Neutrophil (primary cell): Measurements from ENCODE around the gene GPC5.

ENCODE experiments used
- H3K27ac ChIP-seq: fragments of 200-600 bp; sonication (generic); 2 replicates; pipeline ENCODE4 v1.5.1; 2016; ENCODE audit warnings: mild to moderate bottlenecking, moderate library complexity
- H3K27me3 ChIP-seq: fragments of 200-600 bp; sonication (generic); 2 replicates; pipeline ENCODE4 v1.6.0; 2016; ENCODE audit warnings: mild to moderate bottlenecking
- H3K36me3 ChIP-seq: fragments of 200-600 bp; sonication (generic); 2 replicates; pipeline ENCODE4 v1.5.1; 2017
- H3K4me1 ChIP-seq, 2 experiments: fragments of 200-600 bp in 1 of 2; sonication (generic) in 1 of 2; 1 replicate in 1 of 2; 2 replicates in 1 of 2; pipeline versions ENCODE4 v1.5.1 to v1.6.1; 2013 to 2016; ENCODE audit warnings: low read depth in 1 of 2, low read length in 1 of 2, mild to moderate bottlenecking in 1 of 2, moderate library complexity in 1 of 2; ENCODE audit not compliant: control insufficient read depth in 1 of 2, insufficient read depth in 1 of 2
- H3K4me3 ChIP-seq, 2 experiments: fragments of 200-600 bp in 1 of 2; sonication (generic) in 1 of 2; 1 replicate in 1 of 2; 2 replicates in 1 of 2; pipeline ENCODE4 v1.5.1; 2013 to 2016; ENCODE audit warnings: low read depth in 1 of 2, low read length in 1 of 2, mild to moderate bottlenecking in 1 of 2, moderate library complexity in 1 of 2
- H3K9me3 ChIP-seq: fragments of 200-600 bp; sonication (generic); 2 replicates; pipeline ENCODE4 v1.5.1; 2016
- CTCF ChIP-seq: fragments of 200-600 bp; sonication (generic); IDR thresholded peaks from 2 replicates; pipeline ENCODE4 v1.5.1; 2016; ENCODE audit warnings: antibody characterized with exemption

The GPC5 gene

GRCh38 chr13:91572439-91572838, 174.0 kb downstream of the GPC5 start:
- TF ChIP-seq CTCF = no peak
- no peaks in the 10 kb centered on the region for H3K4me1 ChIP-seq
- H3K27me3 ChIP-seq = no peaks in the 10 kb centered on the region
- H3K36me3 ChIP-seq = no peaks in the 10 kb centered on the region
- no peaks in the 10 kb centered on the region for H3K9me3 ChIP-seq
- H3K4me3 ChIP-seq = no peak overlapping the region
- no peak overlapping the region for H3K27ac ChIP-seq

DNA sequence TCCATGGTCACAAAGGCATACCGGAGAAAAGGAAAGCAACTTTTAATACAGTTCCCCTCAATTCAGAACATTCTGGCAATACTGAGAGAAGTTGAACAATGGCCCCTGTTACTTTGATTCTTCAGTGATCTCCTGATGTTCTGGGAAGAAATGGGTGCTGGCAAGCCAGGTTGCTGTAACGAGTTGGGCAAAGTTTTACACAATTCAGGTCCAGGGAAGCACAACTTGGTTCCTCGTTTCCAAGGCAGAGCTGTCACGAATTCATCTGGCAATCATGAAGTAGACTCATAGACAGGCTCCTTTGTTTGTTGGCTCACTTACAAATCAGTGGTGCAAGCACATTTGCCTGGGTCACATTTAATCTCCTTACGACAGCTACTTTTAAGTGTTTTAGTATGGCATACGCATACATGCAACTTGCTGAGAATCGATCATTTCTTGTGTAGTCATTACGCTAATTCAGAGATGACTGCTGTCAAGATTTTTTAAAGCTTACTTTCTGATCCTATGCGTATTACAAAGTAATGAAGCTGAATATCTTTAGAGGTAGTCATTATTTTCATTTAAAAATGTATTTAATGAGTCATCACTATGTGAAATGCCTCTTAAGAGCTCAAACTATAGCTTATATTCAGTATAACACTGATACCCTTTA, 174.7 kb downstream of the GPC5 start:
- H3K4me3 ChIP-seq = no peak overlapping the region
- no peaks in the 10 kb centered on the region for H3K36me3 ChIP-seq
- no peaks in the 10 kb centered on the region for H3K4me1 ChIP-seq
- no peak for TF ChIP-seq CTCF
- no peak overlapping the region for H3K27ac ChIP-seq
- no peaks in the 10 kb centered on the region for H3K9me3 ChIP-seq
- no peaks in the 10 kb centered on the region for H3K27me3 ChIP-seq

DNA sequence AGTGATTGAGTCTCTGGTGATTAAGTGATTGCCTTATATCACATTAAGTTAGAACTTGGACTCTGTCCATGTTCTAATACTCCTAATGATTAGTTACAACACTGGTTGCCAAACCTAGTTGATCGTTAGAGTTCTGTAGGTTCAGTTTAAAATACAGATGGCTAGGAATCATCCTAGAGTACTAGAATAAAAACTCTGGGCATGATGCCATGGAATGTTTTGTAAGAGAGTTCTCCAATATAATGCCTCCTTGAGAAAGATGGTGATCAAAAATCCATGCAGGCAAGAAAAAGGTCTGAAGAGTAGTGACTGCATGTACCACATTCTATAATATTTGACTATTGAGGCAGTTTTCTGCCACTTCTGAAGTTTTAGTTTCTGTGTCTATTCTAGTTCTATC, 176.3 kb downstream of the GPC5 start:
- H3K27me3 ChIP-seq = no peaks in the 10 kb centered on the region
- H3K4me3 ChIP-seq = no peak overlapping the region
- no peaks in the 10 kb centered on the region for H3K4me1 ChIP-seq
- no peaks in the 10 kb centered on the region for H3K9me3 ChIP-seq
- no peaks in the 10 kb centered on the region for H3K36me3 ChIP-seq
- TF ChIP-seq CTCF = no peak
- H3K27ac ChIP-seq = no peak overlapping the region

GRCh38 chr13:91576590-91576989, 178.2 kb downstream of the GPC5 start:
- Histone ChIP-seq H3K27me3 (no peaks in the 10 kb centered on the region), H3K9me3 (no peaks in the 10 kb centered on the region), H3K4me1 (no peaks in the 10 kb centered on the region), H3K36me3 (no peaks in the 10 kb centered on the region), H3K27ac (no peak overlapping the region), H3K4me3 (no peak overlapping the region)
- TF ChIP-seq CTCF = no peak

DNA sequence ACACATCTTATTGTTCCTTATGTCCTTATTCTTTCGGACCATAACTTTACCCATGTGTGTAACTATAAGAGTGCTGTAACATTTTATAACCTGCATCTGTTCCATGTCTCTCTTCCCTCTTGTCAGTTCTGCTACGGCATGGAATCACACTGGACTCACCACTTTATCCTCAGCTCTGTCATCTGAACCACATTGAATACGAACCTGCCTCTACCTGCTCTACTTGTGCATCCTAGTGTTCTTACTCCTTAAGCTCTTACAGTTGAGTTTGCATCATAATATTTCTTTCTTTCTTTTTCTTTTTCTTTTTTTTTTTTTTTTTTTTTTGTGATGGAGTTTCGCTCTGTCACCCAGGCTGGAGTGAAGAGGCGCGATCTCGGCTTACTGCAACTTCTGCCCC, 180.9 kb downstream of the GPC5 start:
- Histone ChIP-seq H3K36me3 (no peaks in the 10 kb centered on the region), H3K9me3 (no peaks in the 10 kb centered on the region), H3K27me3 (no peaks in the 10 kb centered on the region), H3K4me3 (no peak overlapping the region), H3K4me1 (no peaks in the 10 kb centered on the region), H3K27ac (no peak overlapping the region)
- TF ChIP-seq CTCF = no peak

- no peaks in the 10 kb centered on the region for H3K36me3 ChIP-seq
- TF ChIP-seq CTCF = no peak
- H3K27ac ChIP-seq = no peak overlapping the region
- H3K9me3 ChIP-seq = no peaks in the 10 kb centered on the region
- H3K4me1 ChIP-seq = no peaks in the 10 kb centered on the region
- no peak overlapping the region for H3K4me3 ChIP-seq
- no peaks in the 10 kb centered on the region for H3K27me3 ChIP-seq
These were observed 182.3 kb downstream of the GPC5 start for GRCh38 chr13:91580749-91581148.
